Activated T-cell treated with anti-CD3 and anti-CD28 coated beads for 48 hours (primary cell): ENCODE measurements around the gene AGPS.
"Not testable (repeated sequence)": the region's sequence is repeated elsewhere in the genome, so short reads cannot be mapped to it uniquely, and the experiment has no call there.

Experiments
- DNase-seq: peaks from one replicate; pipeline ENCODE4 v3.0.0-alpha.2; 2020; ENCODE audit warnings: low read depth

The AGPS gene

DNA sequence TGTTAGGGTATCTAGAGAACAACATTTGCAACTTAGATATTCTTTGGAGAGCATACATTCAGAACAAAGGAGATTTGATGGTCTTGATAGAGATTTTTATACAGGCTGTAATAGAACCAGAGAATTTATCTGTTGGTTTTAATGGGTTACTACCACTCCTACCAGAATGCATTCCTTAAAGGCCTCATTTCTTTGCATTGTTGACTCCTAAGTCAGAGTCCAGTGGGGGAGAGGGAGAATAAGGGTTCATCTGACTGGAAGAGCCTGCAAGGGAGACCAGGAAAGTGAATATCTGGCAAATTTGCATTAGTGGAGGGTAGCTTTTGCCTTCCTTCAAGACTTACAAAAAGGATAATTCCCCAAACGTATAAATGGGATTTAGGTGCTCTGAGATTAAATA lies 29.7 kb downstream of the AGPS start:
- DNase-seq = no peak

GRCh38 chr2:177424120-177424519 lies 31.5 kb downstream of the AGPS start:
- not testable (repeated sequence) for DNase-seq

- not testable (repeated sequence) for DNase-seq
These were observed 32.0 kb downstream of the AGPS start for GRCh38 chr2:177424620-177425019.

- DNase-seq = no peak
These were observed 34.7 kb downstream of the AGPS start for GRCh38 chr2:177427316-177427715.

DNA sequence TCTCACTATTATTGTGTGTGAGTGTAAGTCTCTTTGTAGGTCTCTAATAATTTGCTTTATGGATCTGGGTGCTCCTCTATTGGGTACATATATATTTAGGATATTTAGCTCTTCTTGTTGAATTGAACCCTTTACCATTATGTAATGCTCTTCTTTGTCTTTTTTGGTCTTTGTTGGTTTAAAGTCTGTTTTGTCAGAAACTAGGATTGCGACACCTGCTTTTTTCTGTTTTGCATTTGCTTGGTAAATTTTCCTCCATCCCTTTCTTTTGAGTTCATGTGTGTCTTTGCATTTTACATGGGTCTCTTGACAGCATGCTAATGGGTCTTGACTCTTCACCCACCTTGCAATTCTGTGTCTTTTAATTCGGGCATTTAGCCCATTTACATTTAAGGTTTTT lies 35.4 kb downstream of the AGPS start:
- not testable (repeated sequence) for DNase-seq

DNA sequence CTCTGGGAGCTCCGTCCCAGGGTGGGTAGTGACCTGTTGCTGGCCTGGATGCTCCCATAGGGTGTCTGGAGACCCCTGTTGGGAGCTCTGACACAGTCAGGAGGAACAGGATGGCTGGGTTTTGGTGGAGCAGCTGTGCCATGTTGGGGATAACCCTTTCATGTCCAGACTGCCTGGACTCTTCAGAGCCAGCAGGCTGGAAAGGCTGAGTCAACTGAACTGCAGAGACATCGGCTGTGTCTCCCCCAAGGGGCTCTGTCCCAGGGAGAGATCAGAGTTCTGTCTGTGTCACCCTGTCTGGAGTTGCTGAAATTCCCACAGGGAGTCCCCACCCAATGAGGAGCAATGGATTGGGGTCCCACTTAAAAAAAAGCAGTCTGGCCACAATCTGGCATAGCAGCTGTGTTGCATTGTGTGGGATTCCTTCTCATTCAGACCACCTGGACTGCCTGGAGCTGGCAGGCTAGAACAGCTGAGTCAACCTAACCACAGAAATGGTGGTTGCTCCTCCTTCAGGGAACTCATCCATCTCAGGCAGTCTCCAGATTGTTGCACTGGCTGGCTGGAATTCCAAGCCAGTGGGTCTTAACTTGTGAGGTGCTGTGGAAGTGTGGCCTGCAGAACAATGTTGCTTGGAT lies 37.2 kb downstream of the AGPS start:
- DNase-seq = no peak

DNA sequence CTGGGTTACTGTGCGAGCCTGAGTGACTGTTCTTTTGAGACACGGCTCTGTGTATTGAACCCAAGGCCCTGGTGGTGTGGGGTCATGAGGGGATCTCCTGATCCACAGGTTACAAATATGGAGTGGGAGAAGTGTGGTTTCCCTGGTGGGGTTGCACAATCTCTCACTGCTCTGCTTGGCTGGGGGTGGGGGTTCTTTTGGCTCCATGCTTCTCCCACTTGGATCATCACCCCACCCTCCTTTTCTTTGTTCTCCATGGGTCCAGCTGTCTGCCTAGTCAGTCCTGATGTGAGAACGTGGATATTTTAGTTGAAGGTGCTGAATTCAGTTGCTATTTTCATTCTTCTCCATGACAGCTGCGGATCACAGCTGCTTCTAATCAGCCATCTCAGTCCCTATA lies 37.8 kb downstream of the AGPS start:
- DNase-seq = no peak

DNA sequence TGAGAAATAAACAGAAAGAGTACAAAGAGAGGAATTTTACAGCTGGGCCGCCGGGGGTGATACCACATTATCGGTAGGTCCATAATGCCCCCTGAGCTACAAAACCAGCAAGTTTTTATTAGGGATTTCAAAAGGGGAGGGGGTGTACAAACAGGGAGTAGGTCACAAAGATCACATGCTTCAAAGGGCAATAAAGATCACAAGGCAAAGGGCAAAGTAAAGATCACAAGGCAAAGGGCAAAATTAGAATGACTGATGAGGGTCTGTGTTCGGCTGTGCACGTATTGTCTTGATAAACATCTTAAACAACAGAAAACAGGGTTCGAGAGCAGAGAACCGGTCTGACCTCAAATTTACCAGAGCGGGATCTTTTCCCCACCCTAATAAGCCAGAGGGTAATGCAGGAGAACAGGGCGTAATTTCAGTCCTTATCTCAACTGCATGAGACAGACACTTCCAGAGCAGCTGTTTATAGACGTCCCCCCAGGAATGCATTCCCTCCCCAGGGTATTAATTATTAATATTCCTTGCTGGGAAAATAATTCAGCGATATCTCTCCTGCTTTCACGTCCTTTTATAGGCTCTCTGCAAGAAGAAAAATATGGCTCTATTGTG lies 38.6 kb downstream of the AGPS start:
- DNase-seq = not testable (repeated sequence)

DNA sequence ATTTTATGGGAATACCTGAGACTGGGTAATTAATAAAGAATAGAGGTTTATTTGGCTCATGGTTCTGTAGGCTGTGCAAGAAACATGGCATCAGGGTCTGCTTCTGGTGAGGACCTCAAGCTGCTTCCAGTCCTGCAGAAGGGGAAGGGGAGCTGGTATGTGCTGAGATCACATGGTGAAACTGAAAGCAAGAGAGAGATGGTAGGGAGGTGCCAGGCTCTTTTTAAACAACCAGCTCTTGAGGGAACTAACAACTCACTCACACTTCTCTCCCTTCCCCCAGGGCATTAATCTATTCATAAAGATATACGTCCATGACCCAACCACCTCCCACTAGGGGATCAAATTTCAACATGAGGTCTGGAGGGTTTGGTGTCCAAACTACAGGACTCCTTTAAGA lies 40.1 kb downstream of the AGPS start:
- DNase-seq = no peak

DNA sequence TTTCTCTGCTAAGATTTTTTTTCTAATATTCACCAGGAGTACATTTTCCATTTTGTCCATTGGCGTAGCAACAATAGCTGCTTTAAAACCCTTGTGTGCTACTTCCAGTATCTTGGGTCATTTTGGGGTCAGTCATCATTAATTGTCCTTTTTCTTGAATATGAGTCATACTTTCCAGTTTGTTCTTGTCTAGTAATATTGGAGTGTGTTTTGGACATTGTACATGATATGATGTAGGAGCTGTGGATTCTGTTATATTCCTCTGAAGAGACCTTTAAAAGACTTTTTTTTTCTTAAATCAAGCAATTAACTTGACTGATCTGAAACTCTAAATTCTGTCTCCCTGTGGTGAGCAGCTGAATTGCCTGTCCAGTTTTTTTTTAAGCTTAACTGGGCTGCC lies 40.8 kb downstream of the AGPS start:
- DNase-seq = no peak

DNA sequence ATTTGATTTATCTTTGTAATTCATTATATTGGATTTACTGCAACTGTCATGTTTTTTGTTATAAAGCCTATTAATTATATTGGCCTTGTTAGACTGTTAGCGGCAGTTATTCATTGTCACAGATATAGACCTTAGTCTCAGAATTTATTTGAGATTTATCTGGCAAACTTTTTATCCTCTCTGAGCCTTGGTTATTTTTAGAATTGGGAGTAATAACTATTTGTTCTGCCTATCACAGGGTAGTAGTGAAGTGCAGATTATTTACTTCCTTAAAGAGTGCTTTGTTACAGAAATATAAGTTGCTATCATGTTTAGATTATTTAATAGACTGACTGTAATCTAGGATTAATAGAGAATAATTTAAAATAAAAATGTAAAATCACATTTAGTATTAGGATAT lies 41.9 kb downstream of the AGPS start:
- DNase-seq = no peak

GRCh38 chr2:177445200-177445599 lies 52.6 kb downstream of the AGPS start:
- DNase-seq = no peak

- no peak for DNase-seq
These were observed 55.5 kb downstream of the AGPS start for GRCh38 chr2:177448031-177448430.

GRCh38 chr2:177449159-177449558 lies 56.6 kb downstream of the AGPS start:
- no peak for DNase-seq

DNA sequence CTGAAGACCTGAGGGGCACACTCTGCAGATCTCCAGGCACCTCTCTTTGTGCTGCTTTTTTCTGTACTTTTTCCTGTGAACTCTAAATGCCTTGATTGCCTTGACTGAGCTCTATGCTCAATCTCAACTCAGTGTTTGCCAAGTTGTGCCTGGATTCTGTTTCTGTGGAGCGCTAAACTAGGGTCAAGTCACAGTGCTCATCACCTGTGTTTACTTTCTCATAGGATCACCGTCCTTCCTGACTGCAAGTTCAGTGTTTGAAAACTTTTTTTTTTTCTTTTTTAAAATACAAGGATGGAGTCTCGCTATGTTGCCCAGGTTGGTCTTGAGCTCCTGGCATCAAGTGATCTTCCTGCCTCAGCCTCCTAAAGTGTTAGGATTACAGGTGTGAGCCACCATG lies 62.6 kb downstream of the AGPS start:
- DNase-seq = no peak

DNA sequence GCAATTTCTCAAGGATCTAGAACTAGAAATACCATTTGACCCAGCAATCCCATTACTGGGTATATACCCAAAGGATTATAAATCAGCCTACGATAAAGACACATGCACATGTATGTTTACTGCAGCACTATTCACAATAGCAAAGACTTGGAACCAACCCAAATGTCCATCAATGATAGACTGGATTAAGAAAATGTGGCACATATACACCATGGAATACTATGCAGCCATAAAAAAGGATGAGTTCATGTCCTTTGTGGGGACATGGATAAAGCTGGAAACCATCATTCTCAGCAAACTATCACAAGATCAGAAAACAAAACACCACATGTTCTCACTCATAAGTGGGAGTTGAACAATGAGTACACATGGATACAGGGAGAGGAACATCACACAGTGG lies 67.2 kb downstream of the AGPS start:
- DNase-seq = not testable (repeated sequence)

DNA sequence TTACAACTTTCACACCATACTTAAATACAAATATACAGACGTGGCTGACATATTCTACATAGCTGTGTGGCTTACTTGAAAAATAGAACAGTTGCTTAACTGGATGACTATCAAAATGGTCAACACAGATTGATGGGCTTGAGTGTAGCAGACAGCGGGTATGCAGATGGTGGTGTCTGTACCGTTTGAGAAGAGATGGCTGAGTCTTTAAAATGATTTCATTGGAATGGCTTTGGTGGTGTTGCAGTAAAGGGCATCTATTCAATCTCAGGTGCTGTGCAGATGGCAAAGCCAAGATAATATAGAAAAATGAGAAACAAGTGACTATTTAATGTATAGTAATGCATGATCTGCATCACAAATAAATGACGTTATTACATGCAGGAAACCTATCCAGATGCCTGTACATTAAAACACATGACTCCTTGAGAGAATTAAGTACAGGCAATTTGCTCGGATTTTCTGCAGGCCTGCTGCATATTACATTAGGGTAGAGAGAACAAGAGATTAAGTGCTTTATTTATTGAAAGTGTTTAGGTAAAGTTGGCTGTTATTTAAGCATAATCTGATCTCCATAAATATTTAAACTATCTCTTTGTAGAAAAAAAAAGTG lies 68.5 kb downstream of the AGPS start:
- no peak for DNase-seq

GRCh38 chr2:177464549-177464948 lies 72.0 kb downstream of the AGPS start:
- no peak for DNase-seq

GRCh38 chr2:177465400-177466138 lies 73.0 kb downstream of the AGPS start:
- no peak for DNase-seq

DNA sequence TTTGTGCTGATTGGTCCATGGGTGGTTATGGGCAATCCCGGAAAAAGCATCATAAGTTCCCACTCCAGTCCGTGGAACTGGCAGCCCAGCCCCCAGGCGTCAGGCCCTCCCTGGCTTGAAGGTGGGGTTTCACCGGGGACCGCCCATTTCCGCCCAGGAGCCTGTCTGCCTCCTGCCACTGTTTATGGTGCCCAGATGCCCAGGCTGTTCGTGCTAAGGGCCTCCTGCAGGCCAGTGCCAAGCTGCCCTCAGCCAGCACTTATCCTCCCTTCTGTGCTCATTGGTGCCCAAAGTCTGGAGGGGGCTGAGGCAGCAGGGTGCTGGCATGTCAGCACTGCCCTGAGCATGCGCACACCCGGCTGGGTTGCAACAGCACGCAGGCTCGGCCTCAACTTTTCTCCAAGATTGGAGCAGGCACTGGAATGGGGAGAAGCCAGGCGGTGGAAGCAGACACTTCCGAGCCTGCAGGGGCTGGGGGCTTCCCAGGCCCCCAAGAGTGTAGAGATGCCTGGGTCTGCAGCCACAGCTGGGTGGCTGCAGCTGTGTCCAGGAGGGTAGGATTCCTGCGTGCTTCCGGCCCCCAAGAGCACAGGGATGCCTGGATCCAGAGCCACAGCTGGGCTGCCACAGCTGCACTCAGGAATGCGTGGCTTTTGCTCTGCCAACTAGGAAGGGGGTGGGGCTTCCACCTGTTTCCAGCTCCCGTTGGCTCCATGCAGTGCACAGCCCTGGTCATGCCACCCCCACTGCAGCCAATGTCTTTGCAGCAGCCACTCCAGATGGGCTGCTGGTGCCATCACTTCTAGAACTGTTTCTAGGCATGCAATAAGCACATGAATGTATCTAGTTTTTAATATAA lies 74.0 kb downstream of the AGPS start:
- DNase-seq = no peak

DNA sequence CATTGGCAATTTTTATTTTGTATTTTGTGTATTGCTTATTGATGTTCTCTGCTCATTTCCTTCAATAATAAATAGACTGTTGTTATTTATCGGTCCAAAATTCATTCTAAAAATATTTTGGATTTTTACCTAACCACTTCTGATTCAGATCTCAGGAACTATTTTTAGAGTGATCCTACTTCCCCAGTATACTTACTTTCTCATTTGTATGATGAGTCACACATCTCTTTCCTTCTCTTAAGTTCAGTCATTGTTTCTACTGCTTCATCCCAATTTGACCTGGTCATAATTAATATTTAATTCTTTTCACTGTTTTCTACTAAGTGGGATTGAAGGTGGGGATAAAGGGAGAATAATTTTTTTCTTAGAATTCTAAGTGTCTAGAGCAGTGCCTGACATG lies 75.1 kb downstream of the AGPS start:
- no peak for DNase-seq

DNA sequence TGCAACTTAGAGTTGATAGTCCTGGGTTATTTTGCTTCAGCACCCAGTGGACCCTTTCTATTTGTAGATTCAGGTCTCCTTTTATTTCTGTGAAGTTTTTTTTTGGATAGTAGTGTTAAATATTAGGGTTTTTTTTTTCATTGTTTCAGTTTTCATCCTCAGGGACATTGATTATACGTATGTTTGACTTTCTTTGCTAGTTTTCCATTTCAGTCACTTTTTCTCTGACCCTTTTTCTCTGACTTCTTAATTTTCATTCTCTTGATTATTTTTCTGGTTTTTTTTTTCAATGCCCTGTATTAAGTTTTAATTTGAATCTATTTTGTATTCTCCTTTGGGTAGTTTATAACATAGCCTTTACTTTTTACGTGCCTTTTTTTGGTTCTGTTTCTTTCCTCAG lies 79.4 kb downstream of the AGPS start:
- DNase-seq = no peak
